ENCODE results near the gene SCYGR5.
"Not testable (repeated sequence)": the region's sequence is repeated elsewhere in the genome, so short reads cannot be mapped to it uniquely, and the experiment has no call there.

DNA sequence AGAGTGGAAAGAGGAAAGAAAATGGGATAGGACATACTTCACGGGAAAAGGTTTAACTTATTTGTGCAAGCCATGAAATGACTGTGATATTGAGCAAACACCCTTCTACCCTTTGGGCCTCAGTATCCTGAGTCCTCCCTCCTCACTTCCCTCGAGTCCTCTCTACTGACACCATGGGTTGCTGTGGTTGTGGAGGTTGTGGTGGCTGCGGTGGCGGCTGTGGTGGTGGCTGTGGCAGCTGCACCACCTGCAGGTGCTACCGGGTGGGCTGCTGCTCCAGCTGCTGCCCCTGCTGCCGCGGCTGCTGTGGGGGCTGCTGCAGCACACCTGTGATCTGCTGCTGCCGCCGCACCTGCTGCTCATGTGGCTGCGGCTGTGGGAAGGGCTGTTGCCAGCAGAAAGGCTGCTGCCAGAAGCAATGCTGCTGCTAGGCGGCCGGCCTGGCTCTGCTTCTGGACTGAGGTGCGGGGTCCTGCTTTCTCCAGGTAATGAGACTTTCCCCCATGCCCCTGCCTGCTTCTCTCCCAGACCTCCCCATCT is at the start of gene SCYGR5:
- TF ChIP-seq POLR2A (IDR thresholded peaks at IDR 0.05): not testable (repeated sequence)
- TF ChIP-seq, protein P1, sequence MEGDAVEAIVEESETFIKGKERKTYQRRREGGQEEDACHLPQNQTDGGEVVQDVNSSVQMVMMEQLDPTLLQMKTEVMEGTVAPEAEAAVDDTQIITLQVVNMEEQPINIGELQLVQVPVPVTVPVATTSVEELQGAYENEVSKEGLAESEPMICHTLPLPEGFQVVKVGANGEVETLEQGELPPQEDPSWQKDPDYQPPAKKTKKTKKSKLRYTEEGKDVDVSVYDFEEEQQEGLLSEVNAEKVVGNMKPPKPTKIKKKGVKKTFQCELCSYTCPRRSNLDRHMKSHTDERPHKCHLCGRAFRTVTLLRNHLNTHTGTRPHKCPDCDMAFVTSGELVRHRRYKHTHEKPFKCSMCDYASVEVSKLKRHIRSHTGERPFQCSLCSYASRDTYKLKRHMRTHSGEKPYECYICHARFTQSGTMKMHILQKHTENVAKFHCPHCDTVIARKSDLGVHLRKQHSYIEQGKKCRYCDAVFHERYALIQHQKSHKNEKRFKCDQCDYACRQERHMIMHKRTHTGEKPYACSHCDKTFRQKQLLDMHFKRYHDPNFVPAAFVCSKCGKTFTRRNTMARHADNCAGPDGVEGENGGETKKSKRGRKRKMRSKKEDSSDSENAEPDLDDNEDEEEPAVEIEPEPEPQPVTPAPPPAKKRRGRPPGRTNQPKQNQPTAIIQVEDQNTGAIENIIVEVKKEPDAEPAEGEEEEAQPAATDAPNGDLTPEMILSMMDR (IDR thresholded peaks at IDR 0.05 in 4 of 5, conservative IDR thresholded peaks at IDR 0.05 in 1 of 5): not testable (repeated sequence)

Data from gastrocnemius medialis (tissue), 4 donors.